Measurements from ENCODE around the gene TSGA10.
"Not testable (repeated sequence)": the region's sequence is repeated elsewhere in the genome, so short reads cannot be mapped to it uniquely, and the experiment has no call there.

Gene TSGA10

GRCh38 chr2:99154643-99155536 lies at the start of gene TSGA10, which contains the start of gene LIPT1:
Gene TSGA10, minus strand, starts transcription at chr2:99154942. Its CDS starts 45,503 bp downstream, at chr2:99109439.
Gene LIPT1, plus strand, starts transcription at chr2:99154967. Its CDS starts 6,991 bp downstream, at chr2:99161958.
- no CpG with 5 or more reads among the region's 70 CpGs for WGBS (ENCODE audit: insufficient coverage, insufficient read length)
- H3K36me3 ChIP-seq (ENCODE audit: control insufficient read depth, insufficient read depth, low read length) = no peaks in the 10 kb centered on the region
- no peaks in the 10 kb centered on the region for H3K27me3 ChIP-seq (ENCODE audit: control insufficient read depth, insufficient read depth, low read length)
- no peaks in the 10 kb centered on the region for H3K4me1 ChIP-seq (ENCODE audit: control insufficient read depth, insufficient read depth, low read length)
- H3K27ac ChIP-seq (ENCODE audit: low read length) = no peak within 1 kb of the TSS
- peak within 1 kb of the TSS; percentile 87 for H3K4me3 ChIP-seq (ENCODE audit: low read length)
- no peaks in the 10 kb centered on the region for H3K9me3 ChIP-seq (ENCODE audit: control insufficient read depth, insufficient read depth, low read length)
- DNase-seq (ENCODE audit: low read depth, low spot score) = peak; percentile 55

DNA sequence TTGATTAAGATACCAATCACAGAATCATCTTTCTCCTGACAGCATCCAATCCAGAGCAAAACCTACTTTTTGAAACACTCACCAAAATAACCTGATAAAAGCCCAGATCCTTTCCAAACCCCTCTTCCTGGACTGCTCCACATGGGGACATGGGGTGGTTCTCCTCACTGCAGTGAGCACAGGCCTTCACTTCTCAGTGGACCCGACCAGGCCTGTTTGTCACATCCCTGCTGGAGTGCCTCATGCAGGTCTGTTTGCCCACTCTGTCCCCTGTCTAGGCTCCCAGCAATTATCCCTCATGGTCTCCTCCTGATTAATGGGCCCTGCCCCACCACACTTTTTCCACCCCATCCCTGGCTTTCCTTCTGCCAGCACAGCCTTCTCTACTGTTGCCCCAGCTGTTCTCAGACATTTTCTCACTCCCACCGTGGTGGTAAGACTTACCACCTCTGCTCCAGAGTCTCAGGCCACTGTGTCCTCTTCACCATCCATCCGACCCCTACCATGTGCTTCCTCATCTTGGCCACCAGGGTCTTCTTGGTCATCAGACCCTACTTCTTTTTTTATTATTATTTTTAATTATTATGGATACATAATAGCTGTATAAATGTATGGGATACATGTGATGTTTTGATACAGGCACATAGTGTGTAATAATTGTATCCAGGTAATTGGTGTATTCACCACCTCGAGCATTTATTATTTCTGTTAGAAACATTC lies 47.4 kb upstream of the TSGA10 start:
- no CpG with 5 or more reads among the region's 4 CpGs for WGBS (ENCODE audit: insufficient coverage, insufficient read length)
- Histone ChIP-seq H3K27me3 (ENCODE audit: control insufficient read depth, insufficient read depth, low read length) (no peaks in the 10 kb centered on the region), H3K27ac (ENCODE audit: low read length) (no peak overlapping the region), H3K9me3 (ENCODE audit: control insufficient read depth, insufficient read depth, low read length) (no peaks in the 10 kb centered on the region), H3K4me3 (ENCODE audit: low read length) (no peak overlapping the region), H3K36me3 (ENCODE audit: control insufficient read depth, insufficient read depth, low read length) (no peaks in the 10 kb centered on the region), H3K4me1 (ENCODE audit: control insufficient read depth, insufficient read depth, low read length) (no peaks in the 10 kb centered on the region)
- DNase-seq (ENCODE audit: low read depth, low spot score) = no peak

DNA sequence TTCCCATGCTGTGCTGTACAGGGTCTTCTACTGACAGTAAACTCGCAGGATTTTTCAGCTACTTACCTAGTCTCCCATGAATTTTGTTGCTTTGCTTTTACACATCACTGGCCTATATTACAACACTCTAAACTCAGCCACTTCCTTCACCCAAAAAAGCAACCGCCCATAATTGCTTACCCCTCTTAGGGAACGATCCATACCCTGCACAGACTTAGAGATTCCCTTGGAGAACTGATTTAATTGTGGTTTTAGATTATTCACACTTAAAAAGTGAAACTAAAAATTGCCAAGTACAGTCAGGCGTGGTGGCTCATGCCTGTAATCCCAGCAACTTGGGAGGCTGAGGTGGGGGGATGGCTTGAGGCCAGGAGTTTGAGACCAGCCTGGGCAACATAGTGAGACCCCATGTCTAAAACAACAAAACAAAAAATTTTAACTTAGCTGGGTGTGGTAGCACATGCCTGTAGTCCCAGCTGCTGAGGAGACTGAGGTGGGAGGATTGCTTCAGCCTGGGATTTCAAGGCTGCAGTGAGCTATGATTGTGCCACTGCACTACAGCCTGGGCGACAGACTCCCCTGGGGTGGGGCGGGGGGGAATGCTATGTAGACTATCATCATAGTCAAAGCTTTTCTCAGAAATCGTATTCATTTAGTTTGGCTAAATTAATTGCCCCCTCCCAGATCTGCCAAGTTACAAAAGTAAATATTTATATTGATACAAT lies 45.5 kb upstream of the TSGA10 start:
- no CpG with 5 or more reads among the region's 7 CpGs for WGBS (ENCODE audit: insufficient coverage, insufficient read length)
- Histone ChIP-seq H3K4me3 (ENCODE audit: low read length) (no peak overlapping the region), H3K27ac (ENCODE audit: low read length) (no peak overlapping the region), H3K4me1 (ENCODE audit: control insufficient read depth, insufficient read depth, low read length) (no peaks in the 10 kb centered on the region), H3K9me3 (ENCODE audit: control insufficient read depth, insufficient read depth, low read length) (no peaks in the 10 kb centered on the region), H3K27me3 (ENCODE audit: control insufficient read depth, insufficient read depth, low read length) (no peaks in the 10 kb centered on the region), H3K36me3 (ENCODE audit: control insufficient read depth, insufficient read depth, low read length) (no peaks in the 10 kb centered on the region; the same call in 1 of the 2 replicates)
- no peak for DNase-seq (ENCODE audit: low read depth, low spot score)

DNA sequence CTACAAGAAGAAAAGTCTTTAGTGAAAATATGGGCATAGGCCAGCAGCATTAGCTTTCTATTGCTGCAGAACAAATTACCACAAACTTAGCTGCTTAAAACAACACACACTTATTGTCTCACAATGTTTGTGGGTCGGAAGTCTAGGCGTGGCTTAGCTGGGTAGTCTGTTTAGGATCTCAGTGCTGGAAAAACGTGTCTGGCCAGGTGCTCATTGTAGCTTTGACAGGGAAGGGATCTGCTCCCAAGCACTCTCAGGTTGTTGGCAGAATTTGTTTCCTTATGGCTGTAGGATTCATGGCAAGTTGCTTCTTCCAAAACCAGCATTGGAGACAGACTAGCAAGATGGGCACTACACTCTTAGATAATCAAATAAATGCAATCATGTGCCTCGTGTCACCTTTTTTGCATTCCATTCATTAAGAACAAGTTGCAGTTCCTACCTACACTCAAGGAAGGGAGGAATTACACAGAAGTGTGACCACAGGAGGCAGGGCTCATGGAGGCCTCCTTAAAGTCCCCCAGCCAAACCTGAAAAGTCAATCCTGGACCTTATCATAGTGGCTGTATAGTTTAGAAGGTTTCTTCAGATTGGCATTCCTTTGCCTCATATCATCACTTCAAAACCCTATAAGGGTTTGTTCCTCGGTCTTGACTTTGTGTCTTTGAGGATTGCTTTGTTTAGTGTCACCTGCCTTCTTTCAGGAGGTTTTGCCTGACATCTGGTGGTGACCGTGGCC lies 43.5 kb upstream of the TSGA10 start:
- Histone ChIP-seq H3K27ac (ENCODE audit: low read length) (no peak overlapping the region), H3K27me3 (ENCODE audit: control insufficient read depth, insufficient read depth, low read length) (no peaks in the 10 kb centered on the region), H3K4me3 (ENCODE audit: low read length) (no peak overlapping the region), H3K36me3 (ENCODE audit: control insufficient read depth, insufficient read depth, low read length) (no peaks in the 10 kb centered on the region; the same call in 1 of the 2 replicates), H3K9me3 (ENCODE audit: control insufficient read depth, insufficient read depth, low read length) (no peaks in the 10 kb centered on the region), H3K4me1 (ENCODE audit: control insufficient read depth, insufficient read depth, low read length) (no peaks in the 10 kb centered on the region)
- DNase-seq (ENCODE audit: low read depth, low spot score) = no peak
- WGBS (ENCODE audit: insufficient coverage, insufficient read length) = no CpG with 5 or more reads among the region's 6 CpGs

DNA sequence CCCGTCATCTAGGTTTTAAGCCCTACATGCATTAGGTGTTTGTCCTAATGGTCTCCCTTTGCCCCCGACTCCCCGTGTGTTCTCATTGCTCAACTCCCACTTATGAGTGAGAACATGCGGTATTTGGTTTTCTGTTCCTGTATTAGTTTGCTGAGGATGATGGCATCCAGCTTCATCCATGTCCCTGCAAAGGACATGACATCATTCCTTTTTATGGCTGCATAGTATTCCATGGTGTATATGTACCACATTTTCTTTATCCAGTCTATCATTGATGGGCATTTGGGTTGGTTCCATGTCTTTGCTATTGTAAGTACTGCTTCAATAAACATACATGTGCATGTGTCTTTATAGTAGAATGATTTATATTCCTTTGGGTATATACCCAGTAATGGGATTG lies 37.6 kb upstream of the TSGA10 start:
- not testable (repeated sequence) for H3K4me3 ChIP-seq (ENCODE audit: low read length); H3K9me3 ChIP-seq (ENCODE audit: control insufficient read depth, insufficient read depth, low read length); DNase-seq (ENCODE audit: low read depth, low spot score); H3K27me3 ChIP-seq (ENCODE audit: control insufficient read depth, insufficient read depth, low read length); H3K4me1 ChIP-seq (ENCODE audit: control insufficient read depth, insufficient read depth, low read length); H3K27ac ChIP-seq (ENCODE audit: low read length); H3K36me3 ChIP-seq (ENCODE audit: control insufficient read depth, insufficient read depth, low read length)
- no CpG with 5 or more reads among the region's 4 CpGs for WGBS (ENCODE audit: insufficient coverage, insufficient read length)

GRCh38 chr2:99190548-99190947 lies 35.8 kb upstream of the TSGA10 start:
- no peak for DNase-seq (ENCODE audit: low read depth, low spot score)
- Histone ChIP-seq H3K4me3 (ENCODE audit: low read length) (no peak overlapping the region), H3K4me1 (ENCODE audit: control insufficient read depth, insufficient read depth, low read length) (no peaks in the 10 kb centered on the region), H3K36me3 (ENCODE audit: control insufficient read depth, insufficient read depth, low read length) (no peaks in the 10 kb centered on the region; the same call in 1 of the 2 replicates), H3K27me3 (ENCODE audit: control insufficient read depth, insufficient read depth, low read length) (no peaks in the 10 kb centered on the region), H3K9me3 (ENCODE audit: control insufficient read depth, insufficient read depth, low read length) (no peaks in the 10 kb centered on the region; the same call in 1 of the 2 replicates), H3K27ac (ENCODE audit: low read length) (no peak overlapping the region)
- WGBS (ENCODE audit: insufficient coverage, insufficient read length) = no CpG with 5 or more reads among the region's 1 CpG

DNA sequence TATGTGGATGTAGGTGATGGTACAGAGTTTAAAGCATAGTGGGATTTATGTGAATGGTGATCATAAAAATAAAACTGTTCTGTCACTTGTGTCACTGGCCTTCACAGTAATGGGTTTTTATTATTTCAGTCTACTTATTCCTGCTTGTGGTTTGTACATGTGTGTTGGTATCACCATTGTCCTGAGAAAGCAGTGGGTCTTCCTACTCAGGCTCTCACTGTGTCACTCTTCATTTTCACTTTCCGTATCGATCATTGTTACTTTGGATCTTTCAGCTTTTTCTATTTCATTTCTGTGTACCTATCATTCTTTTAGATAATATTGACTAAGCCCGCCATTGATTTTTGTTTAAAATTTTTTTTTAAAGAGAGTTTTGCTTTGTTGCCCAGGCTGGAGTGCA lies 33.6 kb upstream of the TSGA10 start:
- H3K4me3 ChIP-seq (ENCODE audit: low read length) = no peak overlapping the region
- no peaks in the 10 kb centered on the region for H3K4me1 ChIP-seq (ENCODE audit: control insufficient read depth, insufficient read depth, low read length)
- no CpG with 5 or more reads among the region's 3 CpGs for WGBS (ENCODE audit: insufficient coverage, insufficient read length)
- H3K27me3 ChIP-seq (ENCODE audit: control insufficient read depth, insufficient read depth, low read length) = no peaks in the 10 kb centered on the region
- no peaks in the 10 kb centered on the region; the same call in 1 of the 2 replicates for H3K9me3 ChIP-seq (ENCODE audit: control insufficient read depth, insufficient read depth, low read length)
- DNase-seq (ENCODE audit: low read depth, low spot score) = no peak
- H3K36me3 ChIP-seq (ENCODE audit: control insufficient read depth, insufficient read depth, low read length) = no peaks in the 10 kb centered on the region; the same call in 1 of the 2 replicates
- no peak overlapping the region for H3K27ac ChIP-seq (ENCODE audit: low read length)

DNA sequence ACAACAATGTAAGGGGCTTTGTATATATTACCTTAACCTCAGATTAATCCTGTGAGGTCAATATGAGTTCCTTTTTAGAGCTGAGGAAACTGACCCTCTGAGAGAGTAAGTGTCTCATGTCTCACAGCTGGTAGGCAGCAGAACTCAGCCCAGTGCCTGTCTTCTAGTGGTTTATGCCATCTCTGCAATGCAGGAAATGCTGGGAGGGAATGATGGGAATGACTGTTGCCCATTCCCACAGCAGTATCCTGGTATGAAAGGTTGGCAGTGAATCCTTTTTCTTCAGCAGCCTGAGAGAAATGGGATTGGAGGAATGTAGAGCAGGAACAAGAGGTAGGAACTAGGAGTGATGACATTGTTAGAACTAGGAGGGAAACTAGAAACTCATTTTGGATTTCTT lies 32.3 kb upstream of the TSGA10 start:
- DNase-seq (ENCODE audit: low read depth, low spot score) = no peak
- H3K27me3 ChIP-seq (ENCODE audit: control insufficient read depth, insufficient read depth, low read length) = no peaks in the 10 kb centered on the region
- no peaks in the 10 kb centered on the region; the same call in 1 of the 2 replicates for H3K36me3 ChIP-seq (ENCODE audit: control insufficient read depth, insufficient read depth, low read length)

GRCh38 chr2:99184811-99185210 lies 30.1 kb upstream of the TSGA10 start:
- no peak for DNase-seq (ENCODE audit: low read depth, low spot score)
- no CpG with 5 or more reads among the region's 6 CpGs for WGBS (ENCODE audit: insufficient coverage, insufficient read length)
- no peaks in the 10 kb centered on the region; the same call in 1 of the 2 replicates for H3K9me3 ChIP-seq (ENCODE audit: control insufficient read depth, insufficient read depth, low read length)
- H3K27me3 ChIP-seq (ENCODE audit: control insufficient read depth, insufficient read depth, low read length) = no peaks in the 10 kb centered on the region
- H3K27ac ChIP-seq (ENCODE audit: low read length) = no peak overlapping the region
- no peak overlapping the region for H3K4me3 ChIP-seq (ENCODE audit: low read length)
- H3K4me1 ChIP-seq (ENCODE audit: control insufficient read depth, insufficient read depth, low read length) = no peaks in the 10 kb centered on the region
- H3K36me3 ChIP-seq (ENCODE audit: control insufficient read depth, insufficient read depth, low read length) = no peaks in the 10 kb centered on the region; the same call in 1 of the 2 replicates

More for the DNA sequence above, 32.3 kb upstream of the TSGA10 start:
- no peak overlapping the region for H3K27ac ChIP-seq (ENCODE audit: low read length)
- H3K4me1 ChIP-seq (ENCODE audit: control insufficient read depth, insufficient read depth, low read length) = no peaks in the 10 kb centered on the region
- H3K4me3 ChIP-seq (ENCODE audit: low read length) = no peak overlapping the region
- no peaks in the 10 kb centered on the region; the same call in 1 of the 2 replicates for H3K9me3 ChIP-seq (ENCODE audit: control insufficient read depth, insufficient read depth, low read length)

Measured in iPS DF 6.9 (cell line).